Nephron progenitor cell (in vitro differentiated cells): ENCODE measurements around the gene LHX2.

Experiments
- DNase-seq: peaks from one replicate; pipeline ENCODE4 v3.0.0; 2021
- H3K27ac Mint-ChIP-seq: 2 replicates; pipeline ENCODE4 v1.8.0; 2021; ENCODE audit warnings: mild to moderate bottlenecking, moderate library complexity, mixed read lengths
- H3K27me3 Mint-ChIP-seq: 2 replicates; pipeline ENCODE4 v1.8.0; 2021; ENCODE audit warnings: mild to moderate bottlenecking, low read depth, mixed read lengths; ENCODE audit not compliant: poor library complexity
- H3K36me3 Mint-ChIP-seq: 2 replicates; pipeline ENCODE4 v1.8.0; 2021; ENCODE audit warnings: low read depth, mixed read lengths
- H3K4me1 Mint-ChIP-seq: 2 replicates; pipeline ENCODE4 v1.8.0; 2021; ENCODE audit warnings: mixed read lengths
- H3K4me3 Mint-ChIP-seq: 2 replicates; pipeline ENCODE4 v1.8.0; 2021; ENCODE audit warnings: mild to moderate bottlenecking, moderate library complexity, mixed read lengths
- H3K9me3 Mint-ChIP-seq: 2 replicates; pipeline ENCODE4 v1.8.0; 2021; ENCODE audit warnings: mild to moderate bottlenecking, moderate library complexity, mixed read lengths
- CTCF ChIP-seq: fragments of 200-600 bp; sonication (generic); IDR thresholded peaks from 2 replicates; pipeline ENCODE4 v1.5.0; 2021; ENCODE audit warnings: antibody characterized with exemption

LHX2 gene

GRCh38 chr9:124014211-124014955, 2.8 kb downstream of the LHX2 start:
- Mint-ChIP-seq H3K27ac (no peak overlapping the region), H3K27me3 (peaks cover 95% of the 10 kb centered on the region), H3K4me3 (no peak overlapping the region), H3K36me3 (no peaks in the 10 kb centered on the region), H3K4me1 (peaks cover 33% of the 10 kb centered on the region), H3K9me3 (no peaks in the 10 kb centered on the region)
- no peak for TF ChIP-seq CTCF
- no peak for DNase-seq

GRCh38 chr9:124014956-124015660, 3.5 kb downstream of the LHX2 start:
- Mint-ChIP-seq H3K4me3 (peak overlapping the region; percentile 65), H3K27ac (no peak overlapping the region), H3K4me1 (peaks cover 26% of the 10 kb centered on the region), H3K27me3 (peaks cover 95% of the 10 kb centered on the region), H3K9me3 (no peaks in the 10 kb centered on the region), H3K36me3 (no peaks in the 10 kb centered on the region)
- DNase-seq, result no peak
- no peak for TF ChIP-seq CTCF

GRCh38 chr9:124015661-124016131, 4.1 kb downstream of the LHX2 start:
- Mint-ChIP-seq H3K27me3 (peaks cover 95% of the 10 kb centered on the region), H3K9me3 (no peaks in the 10 kb centered on the region), H3K27ac (no peak overlapping the region), H3K36me3 (no peaks in the 10 kb centered on the region), H3K4me3 (peak overlapping the region; percentile 65), H3K4me1 (peaks cover 22% of the 10 kb centered on the region)
- TF ChIP-seq CTCF, result no peak
- DNase-seq, result no peak

- no peak for DNase-seq
- H3K4me3 Mint-ChIP-seq, result peak overlapping the region; percentile 62
- H3K27me3 Mint-ChIP-seq, result peaks cover 95% of the 10 kb centered on the region
- no peak overlapping the region for H3K27ac Mint-ChIP-seq
- peaks cover 24% of the 10 kb centered on the region for H3K4me1 Mint-ChIP-seq
- TF ChIP-seq CTCF, result no peak
- H3K36me3 Mint-ChIP-seq, result no peaks in the 10 kb centered on the region
- no peaks in the 10 kb centered on the region for H3K9me3 Mint-ChIP-seq
Measured at GRCh38 chr9:124016175-124017050, 4.8 kb downstream of the LHX2 start.

DNA sequence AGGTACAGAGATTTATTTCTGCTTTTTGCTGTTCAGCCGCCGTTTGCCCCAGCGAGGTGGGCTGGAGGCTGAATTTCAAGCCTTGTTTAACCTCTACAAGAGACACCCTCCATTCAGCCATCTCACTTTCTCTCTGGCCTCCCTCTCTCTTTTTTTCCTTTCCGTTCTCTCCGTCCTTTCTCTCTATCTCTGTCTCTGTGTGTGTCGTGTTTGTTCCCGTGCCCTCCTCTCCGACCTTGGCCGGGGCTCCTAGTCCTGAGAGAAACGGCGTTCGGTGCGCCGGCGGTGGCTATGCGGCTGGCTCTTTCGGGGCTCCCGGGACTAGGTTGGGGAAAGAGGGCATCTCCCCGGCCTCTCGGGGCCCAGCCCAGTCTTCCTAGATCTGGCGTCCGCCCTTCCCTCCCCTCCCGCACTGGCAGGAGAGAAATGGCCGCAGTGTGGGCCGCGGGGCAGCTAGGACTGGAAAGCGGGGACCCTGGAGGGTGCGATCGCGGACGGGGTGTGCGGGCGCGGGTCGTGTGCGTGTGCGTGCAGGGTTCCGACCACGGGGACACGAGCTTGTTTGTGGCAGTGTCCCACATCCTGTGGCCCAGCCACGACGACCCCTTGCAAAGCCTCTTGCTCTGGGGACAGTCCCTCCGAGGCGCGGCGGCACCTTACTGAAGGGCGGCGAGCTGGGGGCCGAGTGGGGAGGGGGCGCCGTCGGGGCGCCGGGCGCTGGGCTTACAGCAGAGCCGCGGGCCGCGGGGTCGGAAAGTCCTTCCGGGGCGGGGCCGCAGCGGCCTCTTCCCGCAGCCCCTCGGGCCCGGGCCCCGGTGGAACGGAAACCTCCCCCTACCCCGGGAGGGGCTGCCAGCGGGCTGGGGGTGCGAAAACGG, 5.7 kb downstream of the LHX2 start:
- Mint-ChIP-seq H3K4me1 (peaks cover 29% of the 10 kb centered on the region), H3K27ac (no peak overlapping the region), H3K4me3 (peak overlapping the region; percentile 62), H3K9me3 (no peaks in the 10 kb centered on the region), H3K27me3 (peaks cover 99% of the 10 kb centered on the region), H3K36me3 (no peaks in the 10 kb centered on the region)
- TF ChIP-seq CTCF, result no peak
- DNase-seq, result peak; percentile 41
